Measurements from ENCODE around the gene TINCR.

Gene TINCR

DNA sequence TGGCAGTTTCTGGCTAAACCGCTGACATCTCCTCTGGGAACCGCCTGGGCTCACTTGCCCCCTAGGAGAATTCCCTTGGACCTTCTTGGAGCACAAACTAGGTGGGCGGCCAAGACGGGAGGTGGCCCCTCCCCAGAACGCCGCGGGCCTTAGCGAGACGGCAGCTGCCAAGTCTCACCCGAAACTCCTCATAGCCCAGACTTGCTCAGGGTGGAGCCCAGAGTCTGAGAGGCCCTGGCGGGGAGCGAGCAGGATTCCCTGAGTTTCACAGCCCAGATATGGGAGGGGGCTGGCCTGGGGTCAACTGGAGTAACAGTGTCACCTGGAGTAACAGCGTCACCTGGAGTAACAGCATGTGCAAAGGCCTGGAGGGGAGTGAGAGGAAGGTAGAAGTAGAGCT, 10.1 kb downstream of the TINCR start:
- TF ChIP-seq, protein P1, sequence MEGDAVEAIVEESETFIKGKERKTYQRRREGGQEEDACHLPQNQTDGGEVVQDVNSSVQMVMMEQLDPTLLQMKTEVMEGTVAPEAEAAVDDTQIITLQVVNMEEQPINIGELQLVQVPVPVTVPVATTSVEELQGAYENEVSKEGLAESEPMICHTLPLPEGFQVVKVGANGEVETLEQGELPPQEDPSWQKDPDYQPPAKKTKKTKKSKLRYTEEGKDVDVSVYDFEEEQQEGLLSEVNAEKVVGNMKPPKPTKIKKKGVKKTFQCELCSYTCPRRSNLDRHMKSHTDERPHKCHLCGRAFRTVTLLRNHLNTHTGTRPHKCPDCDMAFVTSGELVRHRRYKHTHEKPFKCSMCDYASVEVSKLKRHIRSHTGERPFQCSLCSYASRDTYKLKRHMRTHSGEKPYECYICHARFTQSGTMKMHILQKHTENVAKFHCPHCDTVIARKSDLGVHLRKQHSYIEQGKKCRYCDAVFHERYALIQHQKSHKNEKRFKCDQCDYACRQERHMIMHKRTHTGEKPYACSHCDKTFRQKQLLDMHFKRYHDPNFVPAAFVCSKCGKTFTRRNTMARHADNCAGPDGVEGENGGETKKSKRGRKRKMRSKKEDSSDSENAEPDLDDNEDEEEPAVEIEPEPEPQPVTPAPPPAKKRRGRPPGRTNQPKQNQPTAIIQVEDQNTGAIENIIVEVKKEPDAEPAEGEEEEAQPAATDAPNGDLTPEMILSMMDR (conservative IDR thresholded peaks at IDR 0.05), result no peak
- no peak for TF ChIP-seq ZFX (IDR thresholded peaks at IDR 0.05)
- H3K27ac ChIP-seq, result no peak overlapping the region

DNA sequence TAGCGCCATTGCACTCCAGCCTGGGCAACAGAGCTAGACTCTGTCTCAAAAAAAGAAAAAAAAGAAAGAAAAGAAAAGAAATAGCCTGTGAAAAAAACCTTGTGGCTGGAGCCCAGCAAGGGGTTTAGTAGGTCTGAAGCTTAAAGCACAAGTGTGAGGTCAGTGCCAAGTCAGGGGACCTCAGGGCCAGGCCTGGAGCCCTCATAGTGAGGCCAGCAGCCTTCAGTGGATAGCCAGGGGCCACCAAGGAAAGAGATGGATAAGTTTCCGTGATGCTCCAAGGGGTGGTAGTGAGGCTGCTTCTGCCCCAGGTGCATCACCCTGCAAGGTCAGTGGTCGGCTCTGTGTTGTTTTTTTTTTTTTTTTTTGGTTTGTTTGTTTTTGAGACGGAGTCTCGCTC, 12.9 kb downstream of the TINCR start:
- TF ChIP-seq ZFX (IDR thresholded peaks at IDR 0.05), result no peak
- TF ChIP-seq, protein P1 (conservative IDR thresholded peaks at IDR 0.05), result no peak

DNA sequence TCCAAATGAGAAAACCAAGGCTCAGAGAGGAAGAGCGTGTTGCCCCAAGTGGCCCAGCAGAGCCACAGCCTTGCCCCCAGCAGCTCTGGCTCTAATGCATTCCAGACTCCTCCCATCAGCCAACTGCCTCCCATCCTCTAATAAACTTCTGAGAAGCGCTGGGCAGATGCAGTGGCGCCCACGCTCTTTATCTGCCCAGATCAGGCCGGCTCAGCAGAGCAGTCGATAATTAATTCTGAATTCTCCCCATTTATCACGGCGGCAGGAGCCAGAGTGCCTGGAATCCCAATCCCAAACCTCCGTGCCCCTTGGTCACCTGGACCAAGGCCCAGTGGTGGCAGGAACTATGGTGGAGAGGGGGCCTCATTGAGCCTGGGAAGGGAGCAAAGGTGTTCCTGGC, 13.9 kb downstream of the TINCR start:
- no peak for TF ChIP-seq ZFX (IDR thresholded peaks at IDR 0.05)
- TF ChIP-seq, protein P1 (conservative IDR thresholded peaks at IDR 0.05), result no peak
- H3K27ac ChIP-seq, result no peak overlapping the region

More for the DNA sequence above, 12.9 kb downstream of the TINCR start:
- H3K27ac ChIP-seq, result no peak overlapping the region

DNA sequence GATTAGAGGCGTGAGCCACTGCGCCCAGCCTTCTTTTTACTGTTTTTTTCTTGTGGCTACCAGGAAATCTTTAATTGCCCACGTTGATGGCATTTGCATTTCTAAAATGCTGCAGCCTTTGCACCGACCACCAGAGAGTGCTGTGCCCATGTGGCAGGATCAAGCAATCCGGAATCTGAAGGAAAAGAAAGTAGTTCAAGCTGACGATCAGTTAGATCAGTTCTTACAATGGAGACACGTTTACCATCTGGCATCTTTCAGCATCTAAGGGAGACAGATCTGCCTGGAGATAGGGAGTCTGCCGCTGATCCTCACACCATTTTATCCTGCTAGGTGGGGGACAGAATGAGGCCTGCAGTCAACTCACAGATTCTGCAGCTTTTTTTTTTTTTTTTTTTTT, 19.9 kb downstream of the TINCR start:
- no peak for TF ChIP-seq ZFX (IDR thresholded peaks at IDR 0.05)
- TF ChIP-seq, protein P1 (conservative IDR thresholded peaks at IDR 0.05), result peak; percentile 74
- no peak overlapping the region for H3K27ac ChIP-seq

DNA sequence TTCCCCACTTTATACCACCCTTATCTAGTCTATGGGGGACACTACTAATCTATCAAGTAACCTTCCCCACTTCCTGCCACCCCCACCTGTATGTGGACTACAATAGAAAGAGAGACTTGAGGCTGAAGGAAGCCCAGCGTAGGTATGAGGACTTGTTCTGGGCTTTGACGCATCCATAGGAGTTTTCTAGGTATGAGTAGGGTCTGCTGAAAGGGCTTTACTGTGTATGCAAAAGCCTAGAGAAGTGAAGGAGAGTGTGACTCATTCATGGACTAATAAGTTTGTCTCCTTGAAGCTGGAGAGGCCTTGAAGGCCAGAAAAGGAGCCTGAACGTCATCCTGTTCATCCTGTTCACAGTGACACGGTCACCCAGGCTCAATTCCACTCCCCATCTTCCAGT, 21.8 kb downstream of the TINCR start:
- TF ChIP-seq, protein P1 (conservative IDR thresholded peaks at IDR 0.05), result no peak
- no peak for TF ChIP-seq ZFX (IDR thresholded peaks at IDR 0.05)
- H3K27ac ChIP-seq, result no peak overlapping the region

DNA sequence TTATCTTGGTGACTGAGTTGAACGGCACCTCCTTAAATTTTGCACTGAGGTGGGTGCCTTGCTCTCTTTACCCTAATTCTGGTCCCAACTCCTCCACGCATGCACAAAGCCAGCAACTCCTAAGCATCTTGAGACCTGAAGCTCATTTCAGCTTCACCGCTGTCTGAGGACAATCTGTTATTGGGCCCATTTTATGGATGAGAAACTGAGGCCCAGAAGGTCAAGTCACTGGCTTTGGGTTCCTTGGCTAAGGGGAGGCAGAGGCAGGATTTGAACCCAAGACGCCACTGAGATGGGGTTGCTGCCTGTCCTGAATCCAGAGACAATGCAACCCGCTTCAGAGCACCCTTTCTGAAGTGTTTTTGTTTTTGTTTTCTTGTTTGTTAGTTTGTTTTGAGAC, 22.7 kb downstream of the TINCR start:
- no peak overlapping the region for H3K27ac ChIP-seq
- TF ChIP-seq ZFX (IDR thresholded peaks at IDR 0.05), result no peak
- TF ChIP-seq, protein P1 (conservative IDR thresholded peaks at IDR 0.05), result no peak

DNA sequence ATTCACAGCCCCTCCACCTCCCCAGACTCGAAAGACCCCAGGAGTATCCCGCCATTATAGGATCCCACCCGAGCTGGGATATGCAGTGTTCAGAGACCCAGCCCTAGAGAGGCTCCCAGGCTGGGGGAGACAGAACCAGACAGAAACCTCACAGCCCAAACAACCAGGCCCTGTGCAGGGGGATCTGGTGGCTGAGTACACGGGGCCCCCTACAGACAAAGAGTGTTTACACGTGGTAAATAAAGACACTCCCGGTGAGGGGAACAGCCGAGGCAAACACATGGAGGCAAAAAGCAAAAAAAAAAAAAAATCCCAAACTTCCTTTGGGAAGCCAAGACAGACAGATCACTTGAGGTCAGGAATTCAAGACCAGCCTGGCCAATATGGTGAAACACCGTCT, 25.1 kb downstream of the TINCR start:
- no peak overlapping the region for H3K27ac ChIP-seq
- no peak for TF ChIP-seq ZFX (IDR thresholded peaks at IDR 0.05)
- TF ChIP-seq, protein P1 (conservative IDR thresholded peaks at IDR 0.05), result no peak
